Brain pericyte (primary cell): ENCODE measurements around the gene TNIK.

Experiments used
- DNase-seq: peaks from one replicate; pipeline ENCODE4 v3.0.0-alpha.2; 2012; ENCODE audit warnings: low read depth, low spot score

TNIK gene

GRCh38 chr3:171229173-171229572, 231.0 kb downstream of the TNIK start:
- no peak for DNase-seq

GRCh38 chr3:171228240-171228639, 232.0 kb downstream of the TNIK start:
- DNase-seq: peak; percentile 12

DNA sequence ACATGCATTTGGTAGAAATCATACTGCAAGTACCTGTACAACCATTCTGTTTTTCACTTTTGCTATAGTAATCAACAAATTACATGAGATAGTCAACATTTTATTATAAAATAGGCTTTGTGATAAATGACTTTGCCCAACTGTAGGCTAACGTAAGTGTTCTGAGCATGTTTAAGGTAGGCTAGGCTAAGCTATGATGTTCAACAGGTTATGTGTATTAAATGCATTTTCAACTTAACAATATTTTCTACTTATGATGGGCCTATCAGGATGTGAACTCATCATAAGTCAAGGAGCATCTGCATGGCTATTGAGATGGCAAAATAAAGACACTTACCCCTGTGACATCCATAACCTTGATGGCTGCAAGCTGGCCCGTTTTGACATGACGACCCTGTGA, 232.4 kb downstream of the TNIK start:
- no peak for DNase-seq

GRCh38 chr3:171227359-171227758, 232.8 kb downstream of the TNIK start:
- no peak for DNase-seq

DNA sequence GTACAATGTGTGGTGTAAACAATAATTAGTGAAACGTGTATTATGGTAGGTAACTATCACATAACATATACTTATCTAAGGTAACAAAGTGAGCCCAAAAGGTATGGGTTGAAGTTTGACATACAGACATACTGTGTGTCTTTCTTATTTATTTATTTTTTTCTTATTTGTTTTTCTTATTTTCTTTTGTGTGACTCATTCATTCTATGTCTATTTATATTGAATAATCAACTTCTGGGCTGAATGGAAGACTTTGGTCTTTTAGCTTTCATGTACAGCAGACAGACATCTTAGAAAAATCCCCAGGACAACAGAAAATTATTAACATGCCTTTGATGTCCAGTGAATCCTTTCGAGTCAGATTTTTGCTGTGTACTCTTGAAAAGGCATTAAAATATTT, 233.4 kb downstream of the TNIK start:
- no peak for DNase-seq

GRCh38 chr3:171225708-171226107, 234.5 kb downstream of the TNIK start:
- no peak for DNase-seq

GRCh38 chr3:171225165-171225564, 235.0 kb downstream of the TNIK start:
- DNase-seq: no peak

GRCh38 chr3:171223396-171223795, 236.8 kb downstream of the TNIK start:
- no peak for DNase-seq

GRCh38 chr3:171222995-171223394, 237.2 kb downstream of the TNIK start:
- no peak for DNase-seq

DNA sequence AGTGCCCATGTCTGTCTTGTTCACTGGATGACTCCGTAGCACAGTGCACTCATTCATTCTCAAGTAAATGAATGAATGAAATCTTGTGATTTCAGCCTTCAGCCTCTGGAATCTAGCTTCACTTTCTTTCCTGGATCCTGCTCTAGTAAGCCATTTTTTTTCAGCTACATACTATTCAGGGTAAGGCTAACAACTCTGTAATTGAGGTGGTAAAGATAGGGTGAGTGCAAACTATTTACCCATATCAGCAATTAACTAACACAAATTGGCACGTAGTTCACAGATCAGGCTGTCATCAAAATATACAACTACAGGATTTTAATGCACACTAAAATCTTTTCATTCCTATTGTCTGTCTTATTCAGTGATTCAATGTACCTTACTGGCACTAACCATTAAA, 238.6 kb downstream of the TNIK start:
- DNase-seq: no peak

GRCh38 chr3:171221104-171221503, 239.1 kb downstream of the TNIK start:
- no peak for DNase-seq

DNA sequence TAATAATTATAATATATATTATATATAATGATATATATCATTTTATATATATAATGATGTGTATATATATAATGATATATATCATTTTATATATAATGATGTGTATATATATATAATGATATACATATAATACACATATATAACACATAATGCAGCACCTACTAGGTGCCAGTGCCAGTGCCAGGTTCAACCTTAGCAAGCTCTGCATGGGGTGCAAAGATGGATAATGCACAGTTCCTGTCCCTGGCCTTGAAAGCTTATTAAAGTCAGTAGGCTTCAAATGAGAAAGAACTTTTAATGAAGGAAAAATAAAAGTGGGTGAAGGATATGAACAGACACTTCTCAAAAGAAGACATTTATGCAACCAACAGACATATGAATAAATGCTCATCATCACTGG, 240.9 kb downstream of the TNIK start:
- DNase-seq: no peak

DNA sequence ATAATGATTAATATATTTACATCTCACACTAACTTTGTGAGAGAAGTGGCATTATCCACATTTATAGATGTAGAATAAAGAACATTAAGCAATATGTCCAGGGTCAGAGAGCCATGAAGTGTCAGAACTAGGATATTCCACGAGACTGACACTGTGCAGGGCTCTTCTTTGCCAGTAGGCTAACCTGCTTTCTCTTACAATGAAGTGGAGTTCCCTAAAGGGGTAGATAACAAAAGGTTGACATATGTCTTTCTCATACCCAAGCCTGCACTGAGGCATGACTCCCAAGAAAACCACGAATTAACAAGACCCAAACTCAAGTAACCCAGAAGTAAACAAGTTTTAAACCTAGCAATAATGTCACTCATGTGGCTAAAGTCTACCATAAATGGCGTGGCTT, 242.1 kb downstream of the TNIK start:
- no peak for DNase-seq

- DNase-seq: no peak
Observed at GRCh38 chr3:171213907-171214306, 246.3 kb downstream of the TNIK start.

- no peak for DNase-seq
Observed at GRCh38 chr3:171213178-171213577, 247.0 kb downstream of the TNIK start.

GRCh38 chr3:171212648-171213047, 247.6 kb downstream of the TNIK start:
- no peak for DNase-seq

- DNase-seq: no peak
Observed at GRCh38 chr3:171206283-171206682, 253.9 kb downstream of the TNIK start.

DNA sequence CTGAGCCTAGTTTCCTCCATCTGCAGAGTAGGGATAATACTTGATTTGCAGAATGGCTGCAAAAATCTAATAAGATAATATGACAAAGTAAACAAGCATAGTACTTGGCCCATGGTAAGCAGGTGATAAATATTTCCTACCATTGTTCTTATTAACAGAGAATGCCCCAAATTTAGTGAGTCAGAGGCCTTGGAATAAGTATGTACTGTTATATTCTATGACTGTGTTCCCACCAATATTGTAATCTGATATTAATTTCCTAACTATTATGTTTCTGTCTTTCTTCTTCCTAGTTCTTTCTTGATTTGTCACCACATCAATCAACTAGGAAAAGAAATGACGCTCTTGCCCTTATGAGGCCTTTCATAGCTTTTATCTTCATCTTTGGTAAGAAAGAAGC, 255.3 kb downstream of the TNIK start:
- no peak for DNase-seq

DNA sequence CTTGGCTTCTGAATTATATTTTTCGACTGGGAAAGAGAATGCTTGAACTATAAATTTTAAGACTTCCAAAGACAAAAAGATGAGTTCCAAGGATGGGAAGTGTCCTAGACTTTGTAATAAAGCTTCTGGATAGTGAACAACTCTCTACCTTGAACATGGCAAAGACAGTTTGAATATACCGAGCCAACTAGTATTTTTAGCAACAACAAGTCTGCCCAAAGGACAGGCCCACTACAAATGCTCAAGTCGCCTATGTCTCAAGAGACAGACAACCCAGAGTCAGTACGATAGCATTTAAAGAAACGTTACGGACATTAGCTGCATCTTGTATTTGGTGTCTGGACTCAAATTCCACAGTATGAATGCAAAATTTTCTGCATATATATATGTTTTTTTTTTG, 258.4 kb downstream of the TNIK start:
- DNase-seq: no peak

DNA sequence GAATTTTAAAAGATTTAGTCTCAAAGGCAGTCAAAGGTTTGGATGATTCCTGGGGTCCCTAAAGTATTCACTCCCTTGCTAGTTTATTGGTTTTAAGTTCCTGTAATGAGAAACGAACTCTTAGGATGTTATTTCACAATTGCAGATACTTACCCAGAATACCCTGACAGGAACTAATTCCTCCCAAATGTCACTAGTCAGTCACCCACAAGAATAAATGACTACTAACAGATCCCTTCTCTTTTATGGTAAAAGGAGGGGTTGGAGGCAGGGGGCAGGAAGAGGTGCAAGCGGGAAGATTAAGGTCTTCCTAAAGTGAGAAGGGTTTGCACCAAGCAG, 259.5 kb downstream of the TNIK start:
- no peak for DNase-seq

GRCh38 chr3:171200052-171200749, 260.0 kb downstream of the TNIK start:
- no peak for DNase-seq

- DNase-seq: no peak
Observed at GRCh38 chr3:171199473-171199829, 260.8 kb downstream of the TNIK start.

DNA sequence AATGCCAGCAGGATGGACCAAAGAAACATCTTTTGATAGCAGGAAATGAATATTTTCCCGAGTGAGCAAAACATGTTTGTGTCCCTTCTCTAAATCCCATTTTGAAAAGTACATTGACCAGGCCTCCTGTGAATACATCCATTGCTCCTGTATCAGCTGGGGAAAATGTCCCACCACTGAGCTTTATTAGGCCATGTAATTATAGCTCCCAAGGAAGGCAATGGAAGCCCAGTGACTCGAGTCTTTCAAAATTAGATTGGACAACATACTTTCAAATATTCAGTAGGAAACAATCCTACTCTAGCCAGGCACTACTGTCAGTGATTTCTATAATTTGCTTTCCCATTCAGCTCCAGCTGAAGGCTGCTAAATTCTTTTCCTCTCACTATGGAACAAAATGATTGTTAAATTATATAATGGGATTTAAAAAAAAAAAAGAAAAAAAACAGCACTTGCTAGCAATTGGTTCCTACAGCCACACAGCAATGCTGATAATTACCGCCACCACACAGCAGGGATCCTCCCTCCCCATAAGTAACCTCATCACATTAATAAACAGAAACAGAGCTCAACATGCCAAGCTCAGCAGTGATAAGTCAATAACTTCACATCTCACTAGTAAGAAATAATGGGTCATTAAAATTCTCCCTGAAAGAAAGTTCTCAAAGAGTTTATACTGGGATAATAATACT, 261.3 kb downstream of the TNIK start:
- no peak for DNase-seq

DNA sequence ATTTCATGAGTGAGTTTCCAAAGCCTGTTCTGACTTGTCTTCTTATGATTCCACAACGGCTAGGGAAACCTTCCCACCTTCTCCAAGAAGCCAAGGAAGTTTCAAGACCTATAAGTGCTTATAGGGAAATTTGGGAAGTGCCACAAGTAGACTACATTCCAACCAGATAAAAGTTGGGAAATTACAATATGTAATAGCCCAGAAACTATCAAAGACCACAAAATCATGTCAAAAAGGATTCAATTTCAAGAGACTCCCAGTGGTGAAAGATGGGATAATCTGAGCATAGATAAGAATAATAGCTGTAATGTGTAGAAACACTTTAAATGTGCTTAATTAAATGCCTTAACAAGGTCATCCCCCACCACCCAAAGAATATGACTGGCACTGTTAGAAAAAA, 264.5 kb downstream of the TNIK start:
- no peak for DNase-seq
